HEK293 (cell line): ENCODE data around the gene TPSAB1.

ENCODE experiments used
- GLIS1 ChIP-seq: fragments of 450-650 bp; formaldehyde crosslinking; IDR thresholded peaks from 2 replicates; pipeline ENCODE4 v1.5.1; 2016; ENCODE audit warnings: missing biosample characterization, missing genetic modification characterization
- HOXD13 ChIP-seq: sonication (generic); formaldehyde crosslinking; IDR thresholded peaks from 2 replicates; pipeline ENCODE4 v1.8.0; 2022; ENCODE audit warnings: missing genetic modification reagents, borderline replicate concordance
- KLF10 ChIP-seq: fragments of 450-650 bp; IDR thresholded peaks from 2 replicates; pipeline ENCODE4 v1.5.1; 2018; ENCODE audit warnings: missing biosample characterization, mild to moderate bottlenecking, missing genetic modification characterization
- KLF16 ChIP-seq: fragments of 450-650 bp; formaldehyde crosslinking; IDR thresholded peaks from 2 replicates; pipeline ENCODE4 v1.5.1; 2017; ENCODE audit warnings: missing biosample characterization, missing genetic modification characterization
- SCRT1 ChIP-seq: fragments of 450-650 bp; formaldehyde crosslinking; IDR thresholded peaks from 2 replicates; pipeline ENCODE4 v1.5.1; 2016; ENCODE audit warnings: missing biosample characterization, missing genetic modification characterization, borderline replicate concordance
- YY2 ChIP-seq: fragments of 450-650 bp; formaldehyde crosslinking; IDR thresholded peaks from 2 replicates; pipeline ENCODE4 v1.5.1; 2016; ENCODE audit warnings: missing biosample characterization, missing genetic modification characterization
- ZBTB20 ChIP-seq: fragments of 450-650 bp; formaldehyde crosslinking; IDR thresholded peaks from 2 replicates; pipeline ENCODE4 v1.5.1; 2016; ENCODE audit warnings: missing biosample characterization, missing genetic modification characterization
- ZBTB48 ChIP-seq: fragments of 450-650 bp; formaldehyde crosslinking; IDR thresholded peaks from 2 replicates; pipeline ENCODE4 v1.5.1; 2016; ENCODE audit warnings: missing biosample characterization, missing genetic modification characterization
- ZBTB8A ChIP-seq: fragments of 450-650 bp; formaldehyde crosslinking; IDR thresholded peaks from 2 replicates; pipeline ENCODE4 v1.5.1; 2016; ENCODE audit warnings: missing biosample characterization, missing genetic modification characterization
- ZFP3 ChIP-seq: fragments of 450-650 bp; formaldehyde crosslinking; IDR thresholded peaks from 2 replicates; pipeline ENCODE4 v1.5.1; 2016; ENCODE audit warnings: low read depth, missing biosample characterization, missing genetic modification characterization
- ZFP41 ChIP-seq: fragments of 450-650 bp; formaldehyde crosslinking; IDR thresholded peaks from 2 replicates; pipeline ENCODE4 v1.5.1; 2016; ENCODE audit warnings: missing biosample characterization, missing genetic modification characterization, borderline replicate concordance
- ZNF133 ChIP-seq: fragments of 450-650 bp; formaldehyde crosslinking; IDR thresholded peaks from 2 replicates; pipeline ENCODE4 v1.5.1; 2016; ENCODE audit warnings: missing biosample characterization, missing genetic modification characterization
- ZNF138 ChIP-seq: fragments of 450-650 bp; formaldehyde crosslinking; IDR thresholded peaks from 2 replicates; pipeline ENCODE4 v1.5.1; 2016; ENCODE audit warnings: missing biosample characterization, missing genetic modification characterization, borderline replicate concordance
- ZNF19 ChIP-seq: fragments of 450-650 bp; formaldehyde crosslinking; IDR thresholded peaks from 2 replicates; pipeline ENCODE4; 2016; ENCODE audit warnings: missing biosample characterization, missing genetic modification characterization, low read depth
- ZNF211 ChIP-seq: fragments of 450-650 bp; formaldehyde crosslinking; IDR thresholded peaks from 2 replicates; pipeline ENCODE4 v1.5.1; 2016; ENCODE audit warnings: low read depth, missing biosample characterization, missing genetic modification characterization
- ZNF239 ChIP-seq: fragments of 450-650 bp; formaldehyde crosslinking; IDR thresholded peaks from 2 replicates; pipeline ENCODE4 v1.5.1; 2016; ENCODE audit warnings: missing biosample characterization, missing genetic modification characterization
- ZNF274 ChIP-seq, 2 experiments: fragments of 200-500 bp in 1 of 2; fragments of 450-650 bp in 1 of 2; sonication (Bioruptor generic) in 1 of 2; formaldehyde crosslinking in 1 of 2; IDR thresholded peaks; 2 replicates each; pipeline versions ENCODE4 v1.5.1 to v1.6.1; 2014 to 2016; ENCODE audit warnings: borderline replicate concordance in 1 of 2, inconsistent platforms in 1 of 2, low read length in 1 of 2, missing biosample characterization in 1 of 2, missing genetic modification characterization in 1 of 2
- ZNF335 ChIP-seq: fragments of 450-650 bp; formaldehyde crosslinking; conservative IDR thresholded peaks from 2 replicates; pipeline ENCODE4 v1.5.1; 2016; ENCODE audit warnings: missing biosample characterization, missing genetic modification characterization
- ZNF350 ChIP-seq: fragments of 450-650 bp; formaldehyde crosslinking; IDR thresholded peaks from 2 replicates; pipeline ENCODE4 v1.5.0; 2017; ENCODE audit warnings: missing biosample characterization, mild to moderate bottlenecking, missing genetic modification characterization
- ZNF473 ChIP-seq: fragments of 450-650 bp; formaldehyde crosslinking; IDR thresholded peaks from 2 replicates; pipeline ENCODE4 v1.5.1; 2017; ENCODE audit warnings: missing biosample characterization, missing genetic modification characterization
- ZNF510 ChIP-seq: fragments of 450-650 bp; formaldehyde crosslinking; IDR thresholded peaks from 2 replicates; pipeline ENCODE4 v1.5.1; 2018; ENCODE audit warnings: mild to moderate bottlenecking, missing genetic modification characterization, missing biosample characterization; ENCODE audit not compliant: insufficient replicate concordance
- ZNF561 ChIP-seq: fragments of 450-650 bp; IDR thresholded peaks from 2 replicates; pipeline ENCODE4 v1.5.1; 2018; ENCODE audit warnings: missing biosample characterization, missing genetic modification characterization, borderline replicate concordance
- ZNF621 ChIP-seq: fragments of 450-650 bp; formaldehyde crosslinking; IDR thresholded peaks from 2 replicates; pipeline ENCODE4 v1.5.1; 2017; ENCODE audit warnings: missing biosample characterization, missing genetic modification characterization
- ZNF670 ChIP-seq: fragments of 450-650 bp; formaldehyde crosslinking; IDR thresholded peaks from 2 replicates; pipeline ENCODE4 v1.5.1; 2016; ENCODE audit warnings: missing biosample characterization, missing genetic modification characterization, low read depth
- ZNF701 ChIP-seq: fragments of 450-650 bp; formaldehyde crosslinking; IDR thresholded peaks from 2 replicates; pipeline ENCODE4 v1.5.1; 2016; ENCODE audit warnings: missing biosample characterization, missing genetic modification characterization
- ZNF777 ChIP-seq: fragments of 450-650 bp; formaldehyde crosslinking; IDR thresholded peaks from 2 replicates; pipeline ENCODE4 v1.5.1; 2017; ENCODE audit warnings: missing biosample characterization, missing genetic modification characterization, borderline replicate concordance
- ZSCAN16 ChIP-seq: fragments of 450-650 bp; formaldehyde crosslinking; IDR thresholded peaks from 2 replicates; pipeline ENCODE4 v1.5.1; 2016; ENCODE audit warnings: missing biosample characterization, missing genetic modification characterization
- ZSCAN23 ChIP-seq: fragments of 450-650 bp; formaldehyde crosslinking; IDR thresholded peaks from 2 replicates; pipeline ENCODE4 v1.5.1; 2016; ENCODE audit warnings: missing biosample characterization, missing genetic modification characterization
- TF ChIP-seq, protein P1 (sequence below): fragments of 450-650 bp; formaldehyde crosslinking; IDR thresholded peaks from 2 replicates; pipeline ENCODE4 v1.5.1; 2017; ENCODE audit warnings: missing biosample characterization, missing genetic modification characterization
- TF ChIP-seq, protein P2 (sequence below): fragments of 450-650 bp; formaldehyde crosslinking; IDR thresholded peaks from 2 replicates; pipeline ENCODE4 v1.5.1; 2016; ENCODE audit warnings: missing biosample characterization, missing genetic modification characterization
- TF ChIP-seq, protein P3 (sequence below): fragments of 450-650 bp; formaldehyde crosslinking; IDR thresholded peaks from 2 replicates; pipeline ENCODE4 v1.5.1; 2016; ENCODE audit warnings: missing biosample characterization, missing genetic modification characterization
- TF ChIP-seq, protein P4 (sequence below): fragments of 450-650 bp; formaldehyde crosslinking; IDR thresholded peaks from 2 replicates; pipeline ENCODE4 v1.5.1; 2017; ENCODE audit warnings: missing biosample characterization, mild to moderate bottlenecking, missing genetic modification characterization, moderate library complexity
- TF ChIP-seq, protein P5 (sequence below): fragments of 450-650 bp; formaldehyde crosslinking; optimal IDR thresholded peaks from 2 replicates; pipeline ENCODE3; 2016; ENCODE audit warnings: missing biosample characterization, mild to moderate bottlenecking, missing genetic modification characterization
- TF ChIP-seq, protein P6 (sequence below): fragments of 450-650 bp; formaldehyde crosslinking; IDR thresholded peaks from 2 replicates; pipeline ENCODE4 v1.5.1; 2016; ENCODE audit warnings: missing biosample characterization, missing genetic modification characterization

The TPSAB1 gene

DNA sequence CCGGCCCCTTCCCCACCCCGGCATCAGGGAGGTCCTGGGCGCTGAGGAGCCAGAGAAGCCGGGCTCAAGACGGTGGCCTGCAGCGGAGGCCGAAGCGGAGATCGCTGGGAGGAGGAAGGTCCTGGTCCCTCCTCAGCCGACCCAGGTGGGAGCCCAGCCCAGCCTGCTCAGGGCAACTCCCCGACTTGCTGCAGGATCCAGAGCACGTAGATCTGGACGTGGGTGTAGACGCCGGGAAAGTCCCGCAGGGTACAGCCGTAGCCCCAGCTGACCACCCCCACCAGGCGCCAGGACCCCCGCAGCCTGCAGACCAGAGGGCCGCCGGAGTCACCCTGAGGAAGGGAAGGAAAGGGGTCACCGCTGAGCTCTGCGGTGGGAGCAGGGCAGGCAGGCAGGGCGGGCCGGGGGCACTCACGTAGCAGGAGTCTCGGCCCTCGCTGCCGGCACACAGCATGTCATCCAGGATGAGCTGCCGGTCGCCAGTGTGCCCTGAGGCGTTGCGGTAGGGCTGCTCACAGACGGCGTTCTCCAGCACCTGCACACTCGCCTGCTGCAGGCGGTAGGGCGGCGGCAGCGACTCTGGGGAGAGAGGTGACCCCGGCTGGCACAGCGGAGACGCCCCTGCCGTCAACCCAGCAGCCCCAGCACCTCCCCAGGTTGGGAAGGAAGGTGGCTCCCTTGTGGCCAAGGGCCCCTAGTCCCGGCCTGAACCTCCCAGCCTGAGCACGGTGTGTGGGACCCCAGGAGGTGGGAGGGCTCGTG lies 20.8 kb downstream of the TPSAB1 start (continued):
- TF ChIP-seq, protein P1, sequence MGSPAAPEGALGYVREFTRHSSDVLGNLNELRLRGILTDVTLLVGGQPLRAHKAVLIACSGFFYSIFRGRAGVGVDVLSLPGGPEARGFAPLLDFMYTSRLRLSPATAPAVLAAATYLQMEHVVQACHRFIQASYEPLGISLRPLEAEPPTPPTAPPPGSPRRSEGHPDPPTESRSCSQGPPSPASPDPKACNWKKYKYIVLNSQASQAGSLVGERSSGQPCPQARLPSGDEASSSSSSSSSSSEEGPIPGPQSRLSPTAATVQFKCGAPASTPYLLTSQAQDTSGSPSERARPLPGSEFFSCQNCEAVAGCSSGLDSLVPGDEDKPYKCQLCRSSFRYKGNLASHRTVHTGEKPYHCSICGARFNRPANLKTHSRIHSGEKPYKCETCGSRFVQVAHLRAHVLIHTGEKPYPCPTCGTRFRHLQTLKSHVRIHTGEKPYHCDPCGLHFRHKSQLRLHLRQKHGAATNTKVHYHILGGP: no peak
- no peak for TF ChIP-seq ZNF274 (IDR thresholded peaks at IDR 0.05; ENCODE audit: low read length)
- TF ChIP-seq ZNF274 (tag by site-specific recombination; IDR thresholded peaks at IDR 0.05; ENCODE audit: borderline replicate concordance): no peak
- TF ChIP-seq ZNF350 (tag by site-specific recombination): no peak
- no peak for TF ChIP-seq ZNF473 (tag by site-specific recombination)
- TF ChIP-seq, protein P2, sequence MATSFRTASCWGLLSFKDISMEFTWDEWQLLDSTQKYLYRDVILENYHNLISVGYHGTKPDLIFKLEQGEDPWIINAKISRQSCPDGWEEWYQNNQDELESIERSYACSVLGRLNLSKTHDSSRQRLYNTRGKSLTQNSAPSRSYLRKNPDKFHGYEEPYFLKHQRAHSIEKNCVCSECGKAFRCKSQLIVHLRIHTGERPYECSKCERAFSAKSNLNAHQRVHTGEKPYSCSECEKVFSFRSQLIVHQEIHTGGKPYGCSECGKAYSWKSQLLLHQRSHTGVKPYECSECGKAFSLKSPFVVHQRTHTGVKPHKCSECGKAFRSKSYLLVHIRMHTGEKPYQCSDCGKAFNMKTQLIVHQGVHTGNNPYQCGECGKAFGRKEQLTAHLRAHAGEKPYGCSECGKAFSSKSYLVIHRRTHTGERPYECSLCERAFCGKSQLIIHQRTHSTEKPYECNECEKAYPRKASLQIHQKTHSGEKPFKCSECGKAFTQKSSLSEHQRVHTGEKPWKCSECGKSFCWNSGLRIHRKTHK: no peak
- TF ChIP-seq ZNF19 (tag by site-specific recombination): no peak
- TF ChIP-seq ZNF211 (tag by site-specific recombination): no peak
- no peak for TF ChIP-seq KLF10 (tag by site-specific recombination)
- TF ChIP-seq KLF16 (tag by site-specific recombination): no peak
- no peak for TF ChIP-seq ZNF701
- TF ChIP-seq, protein P3, sequence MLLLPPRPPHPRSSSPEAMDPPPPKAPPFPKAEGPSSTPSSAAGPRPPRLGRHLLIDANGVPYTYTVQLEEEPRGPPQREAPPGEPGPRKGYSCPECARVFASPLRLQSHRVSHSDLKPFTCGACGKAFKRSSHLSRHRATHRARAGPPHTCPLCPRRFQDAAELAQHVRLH: no peak
- no peak for TF ChIP-seq HOXD13 (CRISPR knock-in tag)
- peak; percentile 37; the same call in 1 of the 2 replicates for TF ChIP-seq ZBTB8A (tag by site-specific recombination)
- TF ChIP-seq ZNF561 (tag by site-specific recombination): no peak
- no peak for TF ChIP-seq YY2 (tag by site-specific recombination)
- no peak for TF ChIP-seq ZBTB48 (tag by site-specific recombination)
- TF ChIP-seq ZNF670 (tag by site-specific recombination): no peak
- no peak for TF ChIP-seq ZNF510
- TF ChIP-seq, protein P4, sequence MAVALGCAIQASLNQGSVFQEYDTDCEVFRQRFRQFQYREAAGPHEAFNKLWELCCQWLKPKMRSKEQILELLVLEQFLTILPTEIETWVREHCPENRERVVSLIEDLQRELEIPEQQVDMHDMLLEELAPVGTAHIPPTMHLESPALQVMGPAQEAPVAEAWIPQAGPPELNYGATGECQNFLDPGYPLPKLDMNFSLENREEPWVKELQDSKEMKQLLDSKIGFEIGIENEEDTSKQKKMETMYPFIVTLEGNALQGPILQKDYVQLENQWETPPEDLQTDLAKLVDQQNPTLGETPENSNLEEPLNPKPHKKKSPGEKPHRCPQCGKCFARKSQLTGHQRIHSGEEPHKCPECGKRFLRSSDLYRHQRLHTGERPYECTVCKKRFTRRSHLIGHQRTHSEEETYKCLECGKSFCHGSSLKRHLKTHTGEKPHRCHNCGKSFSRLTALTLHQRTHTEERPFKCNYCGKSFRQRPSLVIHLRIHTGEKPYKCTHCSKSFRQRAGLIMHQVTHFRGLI: peak; percentile 77; the same call in 1 of the 2 replicates
- no peak for TF ChIP-seq ZNF621 (tag by site-specific recombination)
- TF ChIP-seq ZSCAN23 (tag by site-specific recombination): no peak
- TF ChIP-seq ZNF133 (tag by site-specific recombination): no peak
- TF ChIP-seq, protein P5, sequence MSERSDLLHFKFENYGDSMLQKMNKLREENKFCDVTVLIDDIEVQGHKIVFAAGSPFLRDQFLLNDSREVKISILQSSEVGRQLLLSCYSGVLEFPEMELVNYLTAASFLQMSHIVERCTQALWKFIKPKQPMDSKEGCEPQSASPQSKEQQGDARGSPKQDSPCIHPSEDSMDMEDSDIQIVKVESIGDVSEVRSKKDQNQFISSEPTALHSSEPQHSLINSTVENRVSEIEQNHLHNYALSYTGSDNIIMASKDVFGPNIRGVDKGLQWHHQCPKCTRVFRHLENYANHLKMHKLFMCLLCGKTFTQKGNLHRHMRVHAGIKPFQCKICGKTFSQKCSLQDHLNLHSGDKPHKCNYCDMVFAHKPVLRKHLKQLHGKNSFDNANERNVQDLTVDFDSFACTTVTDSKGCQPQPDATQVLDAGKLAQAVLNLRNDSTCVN (tag by site-specific recombination): peak; percentile 7
- TF ChIP-seq ZBTB20 (tag by site-specific recombination): no peak
- no peak for TF ChIP-seq ZFP41
- TF ChIP-seq ZSCAN16: no peak
- TF ChIP-seq ZNF335 (tag by site-specific recombination): peak; percentile 51
- TF ChIP-seq ZNF777 (tag by site-specific recombination): no peak
- TF ChIP-seq ZNF138: no peak
- no peak for TF ChIP-seq ZNF239
- TF ChIP-seq, protein P6, sequence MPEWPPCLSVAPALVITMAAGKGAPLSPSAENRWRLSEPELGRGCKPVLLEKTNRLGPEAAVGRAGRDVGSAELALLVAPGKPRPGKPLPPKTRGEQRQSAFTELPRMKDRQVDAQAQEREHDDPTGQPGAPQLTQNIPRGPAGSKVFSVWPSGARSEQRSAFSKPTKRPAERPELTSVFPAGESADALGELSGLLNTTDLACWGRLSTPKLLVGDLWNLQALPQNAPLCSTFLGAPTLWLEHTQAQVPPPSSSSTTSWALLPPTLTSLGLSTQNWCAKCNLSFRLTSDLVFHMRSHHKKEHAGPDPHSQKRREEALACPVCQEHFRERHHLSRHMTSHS (tag by site-specific recombination): no peak
- no peak for TF ChIP-seq ZFP3
- no peak for TF ChIP-seq SCRT1 (tag by site-specific recombination)
- peak; percentile 20; the same call in 1 of the 2 replicates for TF ChIP-seq GLIS1 (tag by site-specific recombination)
